Measurements from ENCODE around the gene SERPINE3.

The SERPINE3 gene

DNA sequence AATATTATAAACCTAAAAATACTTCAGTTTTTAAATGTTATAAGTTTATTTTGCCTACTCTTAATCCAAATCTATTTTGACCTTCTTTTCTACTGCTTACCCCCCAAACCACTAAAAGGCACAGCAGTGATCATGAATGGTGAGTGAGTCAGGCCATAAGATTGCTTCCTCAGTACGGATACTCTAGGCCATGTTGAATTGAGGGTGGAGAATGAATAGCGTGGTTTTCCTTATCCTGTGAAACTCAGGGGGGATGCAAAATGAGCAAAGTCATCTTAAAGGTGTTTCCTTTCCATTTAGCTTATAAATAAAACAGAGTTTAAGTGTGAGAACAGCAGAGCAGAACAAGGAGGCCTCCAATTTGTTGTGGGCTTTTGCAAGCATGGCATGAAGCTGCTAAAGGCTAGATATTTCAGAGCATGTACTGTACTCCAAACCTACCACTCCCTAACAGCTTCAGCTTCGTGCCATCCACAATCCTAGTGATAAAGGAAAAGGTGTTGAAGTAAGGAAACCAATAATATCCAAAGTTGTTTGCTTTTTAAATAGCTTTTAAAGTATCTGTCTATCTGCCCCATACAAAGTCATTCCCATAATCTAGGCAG is 25.0 kb downstream of the SERPINE3 start:
- no peak for DNase-seq

DNA sequence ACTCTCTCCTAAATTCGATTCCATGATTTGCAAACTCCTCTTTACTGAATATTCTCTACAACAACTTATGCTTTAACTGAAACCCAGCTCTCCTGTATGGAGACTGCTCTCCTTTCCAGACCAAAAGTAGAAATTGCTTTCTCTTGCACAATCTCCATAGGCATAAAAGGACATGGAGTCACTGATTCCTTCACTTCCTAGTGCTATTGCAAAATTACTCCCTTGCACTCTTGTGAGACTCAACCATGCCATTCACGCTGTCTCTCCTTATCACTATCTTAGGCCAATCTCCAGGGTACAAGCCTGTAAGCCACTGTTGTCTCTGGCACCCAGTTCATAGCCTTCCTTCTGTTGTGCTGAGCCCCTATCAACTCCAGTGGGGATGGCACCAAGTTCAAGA is 30.6 kb downstream of the SERPINE3 start:
- peak; percentile 33 to 47 (median 40) for DNase-seq

DNA sequence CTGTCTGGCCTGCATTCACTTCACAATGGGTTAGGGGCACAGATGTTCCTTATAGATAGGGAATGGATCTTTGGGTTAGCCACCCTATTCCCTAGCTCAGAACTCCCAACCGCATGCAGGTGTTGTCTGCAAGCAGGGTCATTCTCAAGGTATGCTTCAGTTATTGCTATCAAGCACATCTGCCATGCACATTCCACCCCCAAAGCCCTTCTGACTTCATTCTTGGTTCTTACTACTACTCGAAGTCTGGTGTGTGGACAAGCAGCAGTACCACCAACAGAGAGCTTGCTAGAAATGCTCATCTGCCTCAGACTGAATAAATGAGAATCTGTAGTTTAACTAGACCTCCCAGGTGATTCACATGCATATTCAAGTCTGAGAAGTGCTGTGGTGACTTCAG is 31.3 kb downstream of the SERPINE3 start:
- no peak for DNase-seq

DNA sequence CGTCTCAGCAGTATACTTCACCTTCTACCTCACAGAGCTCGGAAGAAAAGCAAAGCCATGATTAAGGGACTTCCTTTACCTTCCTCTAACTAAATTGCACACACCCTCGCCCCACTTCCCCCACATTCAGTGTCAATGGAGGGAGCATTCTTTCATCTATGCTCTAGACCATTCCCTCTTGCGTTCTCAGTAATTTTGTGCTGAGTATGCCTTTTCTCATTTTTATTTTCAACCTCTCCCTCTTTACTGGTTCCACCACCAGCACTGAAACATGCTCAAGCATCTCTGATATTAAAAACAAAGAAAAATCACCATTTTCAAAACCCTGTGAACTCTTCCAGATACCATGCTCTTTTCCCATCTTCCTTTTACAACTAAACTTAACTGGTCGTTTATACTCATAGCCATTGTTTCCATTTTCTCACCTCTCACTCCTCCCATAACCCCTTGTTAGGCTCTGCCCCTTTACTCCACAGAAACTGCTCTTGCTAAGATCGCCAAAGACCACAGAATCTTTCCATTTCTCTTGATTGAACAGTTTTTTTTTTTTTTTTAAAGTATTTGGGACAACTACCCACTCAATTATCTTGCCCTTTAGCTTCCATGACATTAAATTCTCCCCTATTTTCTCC is 32.4 kb downstream of the SERPINE3 start:
- DNase-seq, result no peak

DNA sequence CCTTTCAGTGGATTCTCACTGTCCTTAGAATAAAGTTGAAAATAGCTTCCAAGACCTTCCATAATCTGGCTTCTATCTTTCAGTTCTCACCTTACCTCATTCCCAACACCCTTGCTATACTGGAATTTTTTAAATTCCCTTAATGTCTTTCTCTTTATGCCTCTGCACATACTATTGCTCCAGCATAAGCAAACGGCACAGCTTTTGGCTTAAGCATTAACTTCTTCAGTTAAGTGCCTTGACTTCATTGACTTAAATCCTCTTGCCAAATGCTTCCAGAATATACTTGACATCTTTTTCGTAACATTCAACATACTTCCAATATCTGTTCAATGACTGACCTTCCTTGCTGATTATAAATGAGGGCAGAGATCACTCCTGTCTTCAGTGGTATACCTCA is 34.0 kb downstream of the SERPINE3 start:
- DNase-seq, result no peak

DNA sequence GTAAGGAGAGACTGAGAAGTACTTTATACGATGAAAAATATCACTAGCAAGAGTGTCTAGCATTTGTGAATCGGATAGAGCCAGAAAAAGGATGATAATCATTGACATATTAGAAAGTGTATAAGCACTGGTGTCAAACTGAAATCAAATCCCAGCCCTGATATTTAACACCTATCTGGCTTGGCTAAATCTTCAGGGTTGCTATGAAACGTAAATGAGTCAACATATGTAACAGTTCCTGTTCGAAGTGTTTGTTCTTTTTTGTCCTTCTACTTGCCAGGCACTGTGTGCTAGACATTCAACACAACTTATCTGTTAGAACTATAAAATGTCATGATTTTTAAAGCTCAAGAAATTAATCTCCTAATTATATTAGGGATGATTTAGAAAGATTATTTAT is 40.8 kb downstream of the SERPINE3 start:
- DNase-seq, result no peak

DNA sequence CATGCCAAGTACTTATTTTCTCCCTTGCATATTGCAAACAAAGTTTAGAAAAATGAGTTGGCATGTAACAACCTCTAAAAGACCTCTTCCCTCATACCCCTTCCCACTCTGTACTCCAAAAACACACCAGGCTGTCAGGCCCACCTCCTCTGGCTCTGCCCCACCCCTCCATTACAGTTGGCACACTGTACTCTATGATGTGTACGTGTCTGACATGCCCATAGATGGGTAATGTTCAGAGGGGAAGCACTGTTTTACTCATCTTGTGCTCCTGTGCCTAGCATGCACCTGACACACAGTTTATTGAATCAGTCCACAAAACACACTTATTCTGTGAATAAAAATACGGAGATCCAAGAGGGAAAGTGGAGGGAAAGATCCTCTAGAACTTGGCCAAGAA is 45.6 kb downstream of the SERPINE3 start:
- DNase-seq, result no peak

DNA sequence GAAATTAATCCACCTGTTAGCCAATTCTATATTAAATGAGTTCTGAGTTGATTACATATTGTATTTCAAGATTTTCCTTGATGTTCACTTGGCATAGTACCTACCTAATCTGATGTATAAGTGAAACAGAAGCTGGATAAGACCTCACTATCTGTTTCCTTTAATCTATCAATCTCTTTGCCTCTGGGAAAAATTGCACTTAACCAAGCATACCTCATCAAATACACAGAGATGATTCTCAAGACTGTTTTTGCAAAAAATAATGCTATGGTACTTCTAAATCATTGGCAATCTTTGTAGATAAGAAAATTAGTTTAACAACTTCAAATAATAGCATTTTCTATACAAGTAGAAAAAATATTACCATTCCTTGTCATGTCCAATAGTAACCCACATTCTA is 55.2 kb downstream of the SERPINE3 start:
- DNase-seq, result no peak

DNA sequence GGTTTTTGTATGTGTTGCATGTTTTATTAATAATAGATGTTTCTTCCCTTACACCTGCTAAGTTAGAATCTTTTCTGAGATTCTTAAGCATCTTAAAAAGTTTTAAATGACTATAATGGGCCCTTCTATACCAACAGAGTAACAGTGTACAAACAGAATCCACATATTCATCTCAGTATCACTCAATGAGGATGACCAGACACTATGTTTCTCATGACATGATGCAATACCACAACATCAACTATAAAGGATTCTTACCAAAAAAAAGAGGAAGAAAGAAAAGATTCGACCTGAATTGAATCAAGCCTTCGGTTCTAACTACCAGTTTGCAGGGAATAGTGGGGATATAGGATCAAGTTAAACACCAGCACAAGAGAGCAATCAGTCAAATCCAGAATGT is 56.9 kb downstream of the SERPINE3 start:
- peak; percentile 28 to 70 (median 61) for DNase-seq

DNA sequence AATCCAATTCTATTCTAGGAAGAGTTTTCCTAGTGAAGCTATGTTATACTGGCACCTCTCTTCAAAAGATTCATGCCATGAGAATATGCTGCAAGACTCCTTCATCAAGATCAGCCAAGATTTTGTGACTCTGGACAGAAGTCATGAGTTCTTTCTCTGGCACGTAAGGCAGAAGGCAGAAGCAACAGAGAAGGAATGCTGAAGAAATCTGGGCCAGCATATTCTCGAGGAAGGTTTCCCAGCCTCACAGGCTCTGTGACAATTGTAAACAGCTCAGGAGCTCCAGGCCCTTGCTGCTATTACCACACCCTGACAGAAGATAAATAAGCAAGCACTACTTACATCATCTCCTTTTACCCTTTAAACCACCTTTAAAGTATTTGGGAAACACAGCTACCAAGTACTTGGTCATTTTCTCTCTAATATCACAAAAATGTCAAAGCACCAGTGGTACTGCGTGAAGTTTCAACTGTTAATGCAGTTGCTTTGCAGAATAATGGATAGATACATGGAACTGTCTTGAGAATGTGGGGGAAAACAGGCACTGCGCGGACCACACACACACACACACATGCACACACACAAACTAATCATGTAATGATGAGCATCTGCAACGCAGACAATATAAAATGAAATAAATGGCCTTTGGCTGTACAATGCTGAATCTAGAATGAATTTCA is 57.9 kb downstream of the SERPINE3 start:
- no peak for DNase-seq

DNA sequence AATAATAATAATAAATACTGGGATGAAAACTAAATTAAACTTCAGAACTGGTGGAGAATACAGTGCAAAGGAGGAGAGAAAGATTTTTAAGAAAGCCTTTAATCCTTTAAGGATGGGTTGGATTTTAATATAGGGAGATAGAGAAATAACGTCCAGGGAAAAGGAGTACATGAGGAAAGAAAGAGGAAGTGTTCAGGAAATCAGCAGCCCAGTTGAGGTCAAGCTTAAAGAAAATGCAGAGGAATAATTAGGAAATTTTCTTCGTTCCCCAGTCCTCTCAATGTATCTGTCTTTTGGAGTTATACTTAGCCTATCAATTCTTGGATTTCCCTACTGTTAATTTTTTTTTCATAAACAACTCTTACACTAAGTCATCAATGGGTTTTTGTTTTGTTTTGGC is 65.7 kb downstream of the SERPINE3 start:
- peak in 2 of 3 donors; percentile 9 to 17 for DNase-seq

DNA sequence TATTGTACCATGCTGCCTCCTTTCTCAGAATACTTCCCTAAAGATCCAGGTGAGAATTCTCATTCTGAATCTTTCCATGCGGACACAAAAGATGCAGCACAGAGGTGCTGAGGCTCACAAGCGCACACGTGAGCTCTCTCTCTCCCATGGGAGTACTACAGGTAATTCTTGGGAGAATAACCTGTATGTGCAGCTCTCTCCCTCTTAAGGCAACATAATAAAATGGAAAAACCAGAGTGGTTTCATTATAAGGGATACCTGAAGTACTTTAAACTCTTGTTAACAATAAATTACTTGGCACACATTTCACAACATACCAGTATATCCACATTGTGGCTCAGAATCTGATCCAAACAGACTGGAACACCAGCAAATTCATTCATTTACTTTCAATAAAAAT is 72.9 kb downstream of the SERPINE3 start:
- DNase-seq, result no peak

Measured in suppressor macrophage treated with lipopolysaccharide for 1 hour (primary cell).